Measurements from ENCODE around the gene SUN2.
A peak's percentile ranks its signal among the peaks of the same experiment; 100 is the strongest.

SUN2 gene

DNA sequence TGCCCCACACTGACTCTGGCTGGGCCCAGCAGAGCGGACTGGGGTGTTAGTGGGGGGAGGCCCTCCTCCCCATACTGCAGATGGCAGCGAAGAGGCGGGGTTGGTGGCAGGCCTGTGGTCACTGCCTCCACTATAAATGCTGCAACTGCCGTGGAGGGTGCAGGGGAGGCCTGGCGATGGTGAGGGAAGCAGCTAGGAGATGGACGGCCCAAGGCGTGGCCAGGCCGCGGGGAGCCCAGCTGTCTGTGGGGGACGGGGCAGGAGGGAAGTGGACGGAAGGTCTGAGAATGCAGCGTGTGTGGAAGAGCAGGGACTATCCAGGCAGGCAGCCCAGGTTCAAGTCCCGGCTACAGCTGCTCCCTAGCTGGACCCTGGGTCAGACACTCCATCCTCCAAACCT is 19.9 kb upstream of the SUN2 start:
- no peak for DNase-seq

DNA sequence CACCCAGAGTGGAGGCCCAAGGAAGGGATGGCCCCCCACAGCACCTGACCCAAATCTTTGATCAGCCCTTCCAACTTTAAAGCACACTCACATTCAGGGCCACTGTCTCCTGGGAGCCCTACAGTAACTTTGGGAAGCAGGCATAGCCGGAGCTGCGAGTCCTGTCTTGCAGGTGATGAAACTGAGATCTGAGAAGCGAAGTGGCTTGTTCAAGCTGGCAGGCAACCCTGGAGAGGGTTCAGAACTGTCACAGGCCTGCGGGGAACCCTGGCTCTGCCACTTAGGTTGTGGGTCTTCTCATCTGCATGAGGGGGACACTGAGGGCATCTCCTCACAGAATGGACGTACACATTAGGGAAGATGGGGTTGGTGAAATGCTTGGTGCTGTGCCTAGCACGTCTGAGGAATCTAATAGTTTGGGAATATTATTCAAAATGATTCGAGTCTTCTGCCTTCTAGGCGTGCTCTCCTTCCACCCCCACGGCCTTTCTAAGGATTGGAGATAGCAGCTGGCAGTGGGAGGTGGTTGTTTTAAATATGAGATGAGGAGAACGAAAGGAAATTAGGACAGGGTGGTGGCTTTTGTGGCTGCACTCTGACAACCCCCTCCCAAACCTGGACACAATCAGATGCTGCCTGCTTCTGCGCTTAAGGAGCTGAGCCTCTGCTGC is 18.8 kb upstream of the SUN2 start:
- DNase-seq, result no peak

DNA sequence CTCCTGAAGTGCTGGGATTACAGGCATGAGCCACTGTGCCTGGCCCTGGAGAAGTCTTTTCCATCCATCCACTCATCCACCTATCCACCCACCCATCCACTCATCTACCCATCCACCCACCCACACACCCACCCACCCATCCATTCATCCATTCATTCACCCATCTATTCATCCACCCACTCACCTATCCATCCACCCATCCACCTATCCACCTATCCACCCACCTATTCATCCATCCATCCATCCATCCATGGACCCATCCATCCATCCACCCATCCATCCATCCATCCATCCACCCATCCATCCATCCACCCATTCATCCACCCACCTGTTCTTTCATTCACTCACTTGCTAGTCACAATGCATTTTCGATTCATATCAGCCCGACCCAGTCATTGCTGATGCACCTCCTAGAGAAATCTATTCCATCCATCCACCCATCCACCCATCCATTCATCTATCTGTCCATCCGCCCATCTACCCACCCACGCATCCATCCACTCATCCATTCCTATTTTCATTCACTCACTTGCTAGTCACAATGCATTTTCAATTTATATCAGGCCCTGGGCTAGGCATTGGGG is 17.7 kb upstream of the SUN2 start:
- no peak for DNase-seq

DNA sequence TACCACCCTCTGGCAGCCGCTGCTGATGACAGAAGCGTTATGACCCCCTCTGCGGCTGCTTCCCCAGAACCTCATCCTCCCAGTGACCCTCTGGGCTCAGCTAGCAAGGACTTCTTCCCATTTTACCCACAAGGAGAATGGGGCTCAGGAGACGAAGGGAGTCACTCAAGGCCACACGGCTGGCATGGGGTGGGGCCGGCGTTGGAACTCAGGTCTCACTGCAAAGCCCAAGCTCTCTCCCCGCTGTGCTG is 16.8 kb upstream of the SUN2 start:
- no peak for DNase-seq

DNA sequence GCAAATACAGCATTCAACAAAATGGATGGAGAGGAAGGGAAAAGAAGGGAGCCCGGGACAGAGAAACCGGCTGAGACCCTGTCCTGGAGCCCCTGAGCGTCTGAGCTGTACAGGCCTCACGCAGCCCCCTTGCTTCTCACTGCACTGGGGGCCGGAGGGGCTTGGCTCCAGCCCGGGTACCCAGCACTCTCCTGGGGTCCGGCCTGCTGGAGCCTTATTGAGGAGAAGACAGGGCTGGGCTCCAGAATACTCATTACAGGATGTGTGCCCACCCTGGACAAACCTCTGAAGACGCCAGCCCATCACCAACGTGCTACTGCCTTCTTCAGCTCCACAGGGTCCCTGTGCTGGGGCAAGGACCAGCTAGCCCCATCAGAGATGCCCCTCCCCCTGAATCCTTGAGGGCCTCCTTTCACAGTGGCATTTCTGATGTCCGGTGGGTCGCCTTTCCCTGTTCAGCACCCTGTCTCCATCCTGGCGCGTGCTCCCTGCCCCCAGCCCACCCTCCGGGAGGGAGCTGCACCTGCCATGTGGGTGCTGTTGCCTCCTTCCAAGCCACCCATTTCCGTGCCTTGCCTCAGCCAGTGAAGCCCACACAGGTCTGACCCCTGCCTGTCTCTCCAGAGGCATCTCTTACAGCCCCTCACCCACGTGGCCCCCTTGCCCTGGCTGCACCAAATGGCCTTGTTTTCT is 14.6 kb upstream of the SUN2 start:
- DNase-seq, result no peak

DNA sequence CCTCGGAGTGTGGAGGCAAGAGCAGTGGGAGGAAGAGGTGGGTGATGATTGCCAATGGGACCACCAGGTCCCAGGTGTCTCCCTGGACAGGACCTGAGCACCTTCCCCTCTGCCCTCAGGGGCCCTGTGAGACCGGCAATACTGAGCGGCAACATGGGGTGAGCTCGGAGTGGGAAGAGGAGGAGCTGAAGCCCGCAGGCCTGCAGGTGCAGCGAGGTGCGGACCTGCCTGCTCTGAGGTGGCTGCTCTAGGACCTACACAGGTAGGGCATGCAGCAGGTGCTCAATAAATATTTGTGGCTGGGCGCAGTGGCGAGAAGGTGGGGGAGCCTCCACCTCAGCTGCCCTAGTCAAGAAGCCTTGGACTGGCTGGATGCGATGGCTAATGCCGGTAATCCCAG is 12.2 kb upstream of the SUN2 start:
- DNase-seq, result no peak

DNA sequence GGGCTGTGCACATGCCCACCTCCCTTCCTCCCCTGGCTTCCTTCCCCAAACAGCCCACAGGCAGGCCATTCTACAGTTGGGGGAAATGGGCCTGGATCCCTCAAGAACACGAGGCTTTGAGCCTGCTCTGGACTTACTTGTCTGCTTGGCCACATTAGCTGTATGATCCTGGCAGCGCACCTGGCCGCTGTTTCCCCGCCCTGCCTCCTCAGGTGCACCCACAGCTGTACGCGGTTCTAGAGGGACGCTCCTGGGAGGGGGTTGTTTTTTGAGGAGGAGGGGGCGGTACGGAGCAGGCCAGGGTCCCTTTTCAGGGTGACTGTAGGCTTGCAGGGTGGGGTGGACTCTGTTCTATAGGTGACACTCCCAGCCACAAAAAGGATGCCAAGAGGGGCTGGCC is 11.5 kb upstream of the SUN2 start:
- no peak for DNase-seq

DNA sequence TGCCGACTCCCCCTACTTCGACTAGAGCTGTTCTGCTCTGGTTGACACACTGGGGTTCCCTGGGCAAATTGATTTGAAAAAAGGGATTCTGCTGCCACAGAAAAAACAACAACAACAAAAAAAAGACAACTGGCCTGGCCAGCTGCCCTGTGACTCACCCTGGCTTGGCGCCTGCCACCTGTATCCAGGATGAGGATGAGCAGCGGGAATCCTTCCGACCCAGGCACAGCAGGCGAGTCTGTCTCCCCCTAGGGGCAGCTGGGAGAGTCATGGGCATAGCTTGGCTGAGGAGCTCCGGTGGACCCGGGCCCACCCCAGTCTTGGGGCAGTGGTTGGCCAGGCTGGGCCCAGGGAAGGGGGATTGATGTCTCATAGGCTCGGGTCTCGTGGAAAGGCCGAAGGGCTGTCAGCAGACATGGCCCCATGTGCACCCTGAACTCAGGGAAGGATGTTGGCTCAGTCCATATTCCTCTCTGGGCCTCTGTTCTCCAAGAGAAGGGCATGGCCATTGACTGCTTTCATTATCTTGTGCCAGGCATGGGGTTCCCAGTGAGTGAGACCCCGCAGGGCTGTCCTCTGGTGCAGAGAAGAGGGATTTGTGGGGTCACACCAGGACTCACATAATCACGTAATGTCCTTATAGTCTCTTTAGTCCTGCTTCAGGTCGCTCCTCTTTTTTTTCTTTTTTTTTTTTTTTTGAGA is 10.4 kb upstream of the SUN2 start:
- peak; percentile 46 for DNase-seq

DNA sequence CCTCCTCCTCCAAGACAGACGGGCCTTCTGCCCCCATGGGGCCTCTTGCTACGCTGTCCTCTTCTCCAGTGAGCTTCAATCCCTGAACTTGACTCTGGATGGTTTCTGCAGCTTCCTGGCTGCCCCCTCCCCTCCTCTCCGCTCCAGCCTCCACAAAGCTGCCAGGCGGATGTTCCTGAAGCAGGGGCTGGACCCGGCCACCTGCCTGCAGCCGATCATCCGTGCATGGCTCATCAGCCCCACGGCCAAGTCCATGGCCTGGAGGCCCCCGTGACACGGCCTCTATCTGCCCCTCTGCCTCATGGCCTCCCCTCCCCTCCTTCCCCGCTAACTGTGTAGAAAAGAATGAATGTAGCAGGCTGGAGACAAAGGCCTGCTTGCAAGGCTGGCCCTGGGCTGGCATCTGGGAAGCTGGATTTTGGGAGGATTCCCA is 6.8 kb upstream of the SUN2 start:
- no peak for DNase-seq

DNA sequence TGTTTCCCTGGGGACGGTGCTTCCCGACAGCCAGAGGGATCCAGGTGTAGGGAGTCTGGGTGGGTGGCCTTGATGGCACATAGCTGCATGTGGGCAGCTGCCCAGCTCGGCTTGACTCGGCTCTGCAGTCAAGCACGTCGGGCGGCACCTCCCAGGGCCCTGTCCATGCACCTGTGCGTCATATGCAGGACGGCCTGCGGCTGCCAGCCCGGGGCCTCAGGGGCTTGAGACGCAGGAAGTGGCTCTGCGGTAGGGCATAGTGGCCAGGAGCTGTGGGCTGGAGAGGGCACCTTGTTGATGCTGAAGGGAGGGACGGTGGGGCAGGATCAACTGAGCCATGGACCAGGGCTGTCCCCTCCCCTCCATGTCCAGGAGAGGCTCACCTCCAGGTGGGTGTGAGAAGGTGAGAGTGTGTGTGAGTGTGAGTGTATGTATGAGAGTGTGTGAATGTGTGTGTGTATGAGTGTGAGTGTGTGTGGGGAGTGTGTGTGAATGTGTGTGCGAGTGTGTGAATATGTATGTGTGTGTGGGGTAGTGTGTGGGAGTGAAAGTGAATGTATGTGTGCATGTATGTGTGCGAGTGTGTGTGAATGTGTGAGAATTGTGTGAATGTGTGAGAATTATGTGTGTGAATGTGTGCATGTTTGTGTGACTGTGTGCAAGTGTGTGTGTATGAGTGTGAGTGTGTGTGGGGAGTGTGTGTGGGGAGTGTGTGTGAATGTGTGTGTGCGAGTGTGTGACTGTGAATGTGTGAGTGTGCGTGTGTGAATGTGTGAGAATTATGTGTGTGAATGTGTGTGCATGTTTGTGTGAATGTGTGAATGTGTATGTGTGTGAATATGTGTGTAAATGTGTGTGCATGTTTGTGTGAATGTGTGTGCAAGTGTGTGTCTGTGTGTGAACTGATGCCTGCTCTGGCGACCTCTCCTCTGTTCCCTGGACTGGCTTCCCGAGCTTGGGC is 5.7 kb upstream of the SUN2 start:
- DNase-seq, result no peak

DNA sequence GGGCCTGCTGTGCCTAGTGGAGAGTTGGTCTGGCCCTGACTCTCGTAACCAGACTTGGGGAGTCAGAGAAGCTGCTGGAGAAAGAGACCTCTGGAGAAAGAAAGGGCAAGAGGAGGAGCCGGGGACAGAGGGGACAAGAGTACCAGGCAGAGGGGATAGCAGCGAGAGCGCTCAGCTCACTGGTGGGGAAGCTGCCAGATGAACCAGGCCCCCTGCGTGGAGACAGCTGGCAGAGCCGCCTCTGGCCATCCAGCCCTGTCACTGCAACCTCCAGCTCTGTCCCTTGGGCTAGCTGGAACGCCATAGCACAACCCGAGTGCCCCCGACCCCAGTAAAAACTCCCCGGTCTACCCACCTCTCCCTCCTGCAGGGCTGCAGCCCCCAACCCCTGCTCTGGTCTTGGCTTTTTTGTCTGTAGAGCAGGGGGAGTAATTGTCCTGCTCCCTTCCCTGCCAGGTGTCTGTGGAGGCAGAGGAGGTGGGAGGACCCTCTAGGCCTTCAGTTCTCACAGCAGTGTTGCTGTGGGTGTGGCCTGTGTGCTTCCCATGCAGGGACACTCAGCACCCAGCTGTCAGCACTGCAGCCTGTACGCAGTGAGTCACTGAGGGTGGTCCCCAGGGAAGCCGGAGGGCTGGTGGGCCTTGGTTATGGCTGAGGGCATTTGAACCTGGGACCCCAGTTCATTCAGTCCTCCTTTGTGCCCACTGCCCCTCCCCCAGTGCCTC is 4.8 kb upstream of the SUN2 start:
- DNase-seq, result no peak

DNA sequence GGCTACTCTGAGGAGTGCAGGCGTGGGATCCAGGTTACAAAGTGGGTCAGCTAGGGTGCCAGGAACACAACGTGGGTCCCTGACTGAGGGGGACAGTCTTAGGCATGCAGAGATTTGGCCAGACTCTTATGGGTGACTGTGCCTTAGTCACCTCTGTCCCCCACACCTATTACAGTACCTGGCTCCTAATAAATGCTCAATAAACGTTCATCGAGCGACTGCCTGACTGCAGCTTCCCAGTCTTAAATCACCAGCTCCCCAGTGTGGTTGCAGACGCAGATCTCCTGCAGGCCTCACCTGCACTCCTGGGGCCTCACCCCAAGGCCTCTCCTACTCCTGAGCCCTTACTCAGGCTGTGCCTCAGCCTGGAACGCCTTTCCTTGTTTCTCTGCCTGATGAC is 3.2 kb upstream of the SUN2 start:
- no peak for DNase-seq

DNA sequence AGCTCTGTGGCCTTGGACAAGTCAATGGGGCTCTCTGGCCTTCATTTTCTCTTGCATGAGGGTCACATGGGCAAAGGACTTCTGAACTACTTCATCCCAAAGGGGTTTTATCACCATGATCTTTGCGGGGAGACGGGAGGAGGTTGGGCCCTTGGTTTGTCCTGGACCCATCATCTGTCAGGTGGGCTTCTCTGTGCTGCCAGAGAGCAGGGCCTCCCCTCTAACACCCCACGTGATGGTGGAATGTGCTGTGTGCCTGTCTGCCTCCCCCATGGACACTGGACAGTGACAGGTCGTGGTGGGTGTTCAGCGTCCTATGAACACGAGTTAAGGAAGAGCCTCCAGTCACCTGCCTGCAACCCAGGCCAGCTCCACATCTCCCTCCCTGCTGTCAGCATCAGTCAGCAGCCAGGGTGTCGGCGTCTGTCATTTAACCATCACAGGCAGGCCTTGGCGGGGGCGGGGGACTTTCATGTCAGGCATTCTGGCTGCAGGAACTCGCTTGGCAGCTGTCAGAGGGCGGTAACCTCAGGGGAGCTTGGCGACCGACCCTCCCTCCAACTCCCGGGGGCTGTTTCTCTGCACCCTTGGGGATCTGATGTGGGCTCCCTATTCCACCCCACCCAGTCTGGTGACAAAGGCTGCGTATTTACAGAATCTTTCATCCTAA is 2.6 kb upstream of the SUN2 start:
- DNase-seq, result peak; percentile 60

DNA sequence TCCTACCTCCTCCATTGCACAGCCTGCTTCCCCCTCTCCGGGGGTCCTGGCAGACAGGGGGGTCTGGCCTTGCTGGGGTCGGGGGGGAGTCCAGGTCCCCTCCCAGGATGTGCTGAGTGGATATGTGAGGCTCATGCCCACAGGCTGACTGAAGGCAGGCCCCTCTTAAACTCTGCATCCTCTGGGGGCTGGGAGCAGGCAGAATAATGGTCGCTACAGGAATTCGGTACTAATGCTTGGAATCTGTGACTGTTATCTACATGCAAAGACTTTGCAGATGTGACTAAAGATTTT is 1.6 kb upstream of the SUN2 start:
- DNase-seq, result no peak

DNA sequence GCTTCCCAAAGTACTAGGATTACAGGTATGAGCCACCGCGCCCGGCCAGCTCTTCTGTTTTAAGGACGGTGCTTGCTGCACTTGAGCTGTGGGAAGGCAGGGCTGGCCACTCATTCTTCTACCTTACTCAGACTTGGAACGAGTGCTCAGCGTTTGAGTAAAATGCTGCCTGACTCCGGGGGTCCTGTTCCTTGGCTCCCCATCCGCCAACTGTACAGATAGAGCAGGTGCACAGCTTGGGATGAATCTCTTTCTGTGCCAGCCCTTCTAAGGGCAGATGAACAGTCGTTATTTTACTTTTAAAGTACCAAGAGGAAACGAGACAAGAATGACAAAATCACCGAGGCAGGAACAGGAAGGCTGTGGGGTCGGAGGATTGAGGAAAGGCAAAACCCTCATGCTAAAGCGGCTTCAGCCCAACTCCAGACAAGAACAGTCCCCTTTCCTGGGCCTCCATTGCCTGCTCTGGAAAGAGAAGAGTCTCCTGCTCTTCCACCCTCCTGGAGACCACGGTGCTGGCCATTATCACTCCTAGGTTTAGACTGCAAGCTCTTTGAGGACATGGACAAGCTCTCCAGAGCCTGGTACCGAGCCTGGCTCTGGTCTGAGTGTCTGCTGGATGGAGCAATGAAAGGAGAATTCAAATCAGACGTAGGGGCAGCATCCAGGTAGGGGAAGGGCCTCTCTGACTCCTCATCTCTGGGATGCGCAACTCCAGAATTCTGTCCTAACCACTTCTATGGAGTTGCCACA is 1.1 kb upstream of the SUN2 start:
- no peak for DNase-seq

DNA sequence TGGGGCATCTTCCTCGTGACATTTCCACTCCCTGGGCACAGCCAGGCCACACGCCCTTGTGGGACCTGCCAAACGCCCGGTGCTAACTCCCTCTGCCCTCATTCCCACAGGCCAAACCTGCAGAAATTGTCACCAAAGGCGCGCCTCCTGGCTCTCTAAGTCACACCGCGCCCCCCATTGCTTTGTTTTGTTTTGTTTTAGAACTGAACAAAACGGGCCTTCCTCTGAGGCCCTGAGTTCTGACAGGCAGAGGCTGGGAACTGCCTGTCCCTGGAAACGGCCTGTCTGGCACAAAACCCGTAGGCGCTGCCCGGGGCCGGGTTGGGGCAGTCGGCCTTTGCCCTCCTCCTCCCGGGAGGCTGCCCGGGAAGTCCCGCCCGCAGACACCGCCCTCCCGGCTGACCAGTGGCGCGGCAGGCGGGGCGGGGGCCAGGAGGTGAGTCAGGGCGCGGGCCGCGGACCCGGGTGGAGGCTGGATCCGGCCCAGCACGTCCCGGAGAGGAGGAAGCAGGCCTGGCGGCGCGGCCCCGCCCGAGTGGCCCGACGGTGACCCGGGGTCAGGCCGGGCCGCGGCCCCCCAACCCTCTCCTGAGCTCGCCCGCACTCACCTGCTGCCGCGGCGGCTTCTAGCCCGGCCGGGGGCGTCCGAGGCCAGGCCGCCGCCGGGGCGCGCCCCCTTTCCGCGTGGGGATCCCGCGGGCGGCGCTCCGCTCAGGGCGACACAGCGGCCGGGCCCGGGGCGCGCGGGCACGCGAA is 465 bp downstream of the SUN2 start:
- peak; percentile 85 for DNase-seq

DNA sequence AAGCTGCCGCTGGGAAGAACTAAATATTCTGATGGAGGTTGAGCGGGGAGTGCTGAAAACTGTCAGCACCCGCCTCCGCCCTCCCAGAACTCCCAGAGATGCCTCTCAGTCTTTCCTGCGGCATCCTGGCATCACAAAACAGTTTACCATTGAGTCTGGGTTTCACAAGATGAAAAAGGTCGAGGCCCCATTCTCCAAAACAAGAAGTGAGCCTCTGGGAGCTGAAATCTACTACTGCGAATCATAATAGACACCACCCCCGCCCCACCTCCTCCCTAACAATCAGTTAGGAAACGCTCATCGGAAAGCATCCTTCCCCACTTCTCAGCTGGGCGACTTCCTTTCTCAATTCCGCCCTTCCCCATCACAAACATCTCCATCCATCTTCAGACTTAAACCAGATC is 1.0 kb downstream of the SUN2 start:
- DNase-seq, result peak; percentile 50

DNA sequence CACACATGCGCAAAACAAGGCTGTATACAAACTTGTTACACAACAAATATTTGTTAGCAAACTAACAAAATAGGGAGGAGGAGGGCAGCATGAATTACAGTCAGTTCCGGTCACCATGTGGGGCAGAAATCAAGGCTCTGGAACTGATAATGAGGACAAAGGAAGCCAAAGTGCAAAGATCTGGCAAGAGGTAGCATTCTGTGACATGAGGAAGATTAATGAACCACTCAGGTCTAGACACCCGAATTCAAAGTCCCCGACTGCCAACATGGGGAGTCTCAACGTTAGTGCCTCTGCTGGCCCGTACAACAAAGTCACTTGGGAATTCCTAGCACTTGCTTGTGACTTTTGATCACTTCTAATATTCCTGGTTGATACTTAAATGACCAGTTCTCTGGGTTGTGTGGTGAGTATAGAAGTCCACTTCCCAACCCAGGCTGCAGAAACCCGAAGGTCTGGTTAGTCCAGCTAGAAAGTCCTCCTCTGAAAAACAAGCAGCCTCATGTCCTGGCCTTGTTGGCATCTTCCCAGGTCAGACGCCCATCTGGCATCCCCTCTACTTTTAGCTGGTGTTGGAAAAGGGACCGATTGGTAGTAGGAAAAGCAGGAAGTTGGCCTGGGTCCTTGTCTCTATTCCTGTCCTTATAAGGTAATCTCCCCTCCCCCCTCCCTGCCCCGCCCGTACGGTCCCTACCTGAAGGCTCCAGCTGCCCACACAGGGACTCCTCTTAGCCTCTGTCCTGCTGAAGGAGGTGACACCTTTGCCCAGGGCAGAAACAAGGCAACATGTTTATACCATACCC is 1.6 kb downstream of the SUN2 start:
- no peak for DNase-seq
